GM19467 (cell line): ENCODE results near the gene NKG7.
A peak's percentile ranks its signal among the peaks of the same experiment; 100 is the strongest.
"Not testable (repeated sequence)": the region's sequence is repeated elsewhere in the genome, so short reads cannot be mapped to it uniquely, and the experiment has no call there.

ENCODE experiments used
- ATAC-seq: cut with Tn5 transposase; IDR thresholded peaks from one replicate; pipeline ENCODE4 v1.9.1; 2021; ENCODE audit warnings: mild to moderate bottlenecking, moderate library complexity; ENCODE audit not compliant: unreplicated experiment

Gene NKG7

GRCh38 chr19:51372649-51373504 lies at the start of gene NKG7:
NKG7 (minus strand) TSS chr19:51372654; CDS start chr19:51372535, 119 bp downstream.
- ATAC-seq = no peak

GRCh38 chr19:51422053-51422448 lies 49.6 kb upstream of the NKG7 start:
- ATAC-seq = no peak

- no peak for ATAC-seq
These were observed 49.0 kb upstream of the NKG7 start for GRCh38 chr19:51421229-51422052.

- not testable (repeated sequence) for ATAC-seq
These were observed 48.1 kb upstream of the NKG7 start for GRCh38 chr19:51420511-51420910.

GRCh38 chr19:51418707-51419106 lies 46.3 kb upstream of the NKG7 start:
- no peak for ATAC-seq

- ATAC-seq = no peak
These were observed 45.3 kb upstream of the NKG7 start for GRCh38 chr19:51417810-51418157.

- ATAC-seq = no peak
These were observed 44.8 kb upstream of the NKG7 start, which contains the start of gene SIGLEC10 for GRCh38 chr19:51417107-51417809. SIGLEC10 (minus strand) TSS chr19:51417642; CDS start chr19:51417581, 61 bp downstream.

GRCh38 chr19:51416422-51416821 lies 44.0 kb upstream of the NKG7 start:
- ATAC-seq = not testable (repeated sequence)

- no peak for ATAC-seq
These were observed 42.7 kb upstream of the NKG7 start for GRCh38 chr19:51415187-51415586.

GRCh38 chr19:51410950-51411748 lies 38.7 kb upstream of the NKG7 start:
- no peak for ATAC-seq

- ATAC-seq = no peak
These were observed 35.2 kb upstream of the NKG7 start for GRCh38 chr19:51407511-51408131.

- no peak for ATAC-seq
These were observed 29.7 kb upstream of the NKG7 start for GRCh38 chr19:51402117-51402516.

GRCh38 chr19:51399936-51400335 lies 27.5 kb upstream of the NKG7 start:
- ATAC-seq = not testable (repeated sequence)

GRCh38 chr19:51399231-51399630 lies 26.8 kb upstream of the NKG7 start:
- no peak for ATAC-seq

GRCh38 chr19:51398096-51398704 lies 25.7 kb upstream of the NKG7 start:
- no peak for ATAC-seq

GRCh38 chr19:51397453-51397852 lies 25.0 kb upstream of the NKG7 start:
- ATAC-seq = not testable (repeated sequence)

- ATAC-seq = no peak
These were observed 23.7 kb upstream of the NKG7 start for GRCh38 chr19:51396175-51396574.

- peak; percentile 83 for ATAC-seq
These were observed 21.8 kb upstream of the NKG7 start for GRCh38 chr19:51394050-51394836.

GRCh38 chr19:51392701-51393100 lies 20.2 kb upstream of the NKG7 start:
- no peak for ATAC-seq
